Activated CD8-positive, alpha-beta memory T cell treated with anti-CD3 and anti-CD28 coated beads, Interleukin-2, amount 50 U/mL, for 1 hour (primary cell): ENCODE results near the gene STYK1.
"Not testable (repeated sequence)": the region's sequence is repeated elsewhere in the genome, so short reads cannot be mapped to it uniquely, and the experiment has no call there.

Source experiments
- DNase-seq: peaks from one replicate; pipeline ENCODE4 v3.0.0-alpha.2; 2020; ENCODE audit errors: extremely low read depth

STYK1 gene

DNA sequence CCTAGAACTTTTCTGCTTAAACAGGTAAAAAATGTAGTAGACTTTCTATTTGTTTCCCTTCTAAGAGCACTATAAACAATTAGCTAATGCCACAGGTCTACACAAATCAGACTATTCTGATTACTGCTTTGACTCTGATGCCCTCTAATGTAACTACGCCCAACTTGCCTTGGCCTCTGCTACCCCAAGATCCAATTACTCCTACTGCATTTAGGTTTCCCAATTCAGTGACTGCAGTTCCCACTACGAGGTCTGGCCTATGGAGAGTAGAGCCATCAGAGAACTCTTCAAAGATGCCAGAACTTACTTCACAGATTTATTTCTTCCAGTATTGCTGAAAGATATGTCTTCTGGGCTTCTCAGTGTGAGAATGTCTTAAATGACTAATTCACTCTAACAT lies 15.3 kb upstream of the STYK1 start:
- DNase-seq: no peak

DNA sequence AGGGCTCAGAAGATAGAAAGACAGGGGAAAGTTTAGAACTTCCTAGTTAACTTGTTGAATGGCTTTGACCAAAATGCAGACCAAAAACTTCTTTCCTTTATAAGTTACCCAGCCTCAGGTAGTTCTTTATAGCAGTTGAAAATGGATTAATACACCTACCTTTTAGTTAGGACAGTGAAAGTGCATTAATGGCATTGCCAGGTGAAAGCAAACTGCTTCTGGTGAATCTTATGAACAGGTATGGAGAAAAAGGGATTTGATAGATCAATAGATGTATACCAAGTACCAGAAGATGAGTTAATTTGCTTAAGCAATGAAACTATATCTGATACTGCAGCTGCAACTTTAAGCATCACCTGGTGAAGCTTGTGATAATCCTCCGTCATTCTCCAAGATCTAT lies 14.2 kb upstream of the STYK1 start:
- DNase-seq: no peak

DNA sequence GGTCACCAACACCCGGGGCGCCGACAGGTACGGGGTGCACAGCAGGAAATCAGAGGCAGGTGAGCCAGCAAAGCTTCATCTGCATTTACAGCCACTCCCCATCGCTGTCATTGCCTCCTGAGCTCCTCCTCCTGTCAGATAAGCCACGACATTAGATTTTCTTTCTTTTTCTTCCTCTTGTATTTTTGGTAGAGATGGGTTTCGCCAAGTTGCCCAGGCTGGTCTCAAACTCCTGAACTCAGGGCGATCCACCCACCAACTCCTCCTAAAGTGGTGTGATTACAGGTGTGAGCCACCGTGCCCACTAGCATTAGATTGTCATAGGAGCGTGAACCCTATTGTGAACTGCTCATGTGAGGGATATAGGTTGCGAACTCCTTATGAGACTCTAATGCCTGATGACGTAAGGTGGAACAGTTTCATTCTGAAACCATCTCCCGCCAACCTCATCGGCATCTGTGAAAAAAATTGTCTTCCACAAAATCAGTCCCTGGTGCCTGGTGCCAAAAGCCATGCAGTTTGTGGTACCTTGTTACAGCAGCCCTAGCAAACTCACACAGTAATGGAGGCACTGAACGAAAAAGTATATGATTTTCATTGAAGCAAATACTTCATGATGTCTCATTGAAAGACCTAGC lies 1.5 kb downstream of the STYK1 start:
- no peak for DNase-seq

DNA sequence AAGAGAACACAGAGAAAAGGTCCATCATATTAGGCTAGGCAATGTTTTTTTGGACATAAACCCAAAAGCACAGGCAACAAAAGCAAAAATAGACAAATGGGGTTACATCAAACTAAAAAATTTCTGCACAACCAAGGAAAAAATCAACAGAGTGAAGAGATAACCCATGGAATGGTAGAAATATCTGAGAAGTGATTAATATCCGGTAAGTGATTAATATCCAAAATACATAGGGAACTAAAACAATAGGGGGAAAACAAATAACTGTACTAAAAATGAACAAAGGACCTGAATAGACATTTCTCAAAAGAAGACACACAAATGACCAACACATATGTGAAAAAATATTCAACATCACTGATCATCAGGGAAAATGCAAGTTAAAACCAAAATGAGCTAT lies 4.3 kb downstream of the STYK1 start:
- no peak for DNase-seq

DNA sequence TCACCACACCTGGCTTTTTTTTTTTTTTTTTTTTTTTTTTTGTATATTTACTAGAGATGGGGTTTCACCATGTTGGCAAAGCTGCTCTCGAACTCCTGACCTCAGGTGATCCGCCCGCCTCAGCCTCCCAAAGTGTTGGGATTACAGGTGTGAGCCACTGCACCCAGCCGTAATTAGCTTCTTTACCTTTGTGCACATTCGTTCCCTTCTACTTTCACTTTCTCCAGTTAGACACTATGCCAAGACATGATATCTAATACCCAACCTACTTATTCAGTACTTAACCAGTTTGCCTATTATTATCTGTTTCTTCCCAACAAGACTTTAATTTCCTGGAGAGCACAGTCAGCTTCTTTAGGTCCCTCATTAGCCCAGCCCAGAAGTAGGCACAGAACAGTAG lies 5.3 kb downstream of the STYK1 start:
- no peak for DNase-seq

- DNase-seq: no peak
These were observed 6.3 kb downstream of the STYK1 start for GRCh38 chr12:10667581-10667980.

- DNase-seq: no peak
These were observed 9.4 kb downstream of the STYK1 start for GRCh38 chr12:10664499-10664898.

GRCh38 chr12:10663869-10664268 lies 10.0 kb downstream of the STYK1 start:
- DNase-seq: no peak

DNA sequence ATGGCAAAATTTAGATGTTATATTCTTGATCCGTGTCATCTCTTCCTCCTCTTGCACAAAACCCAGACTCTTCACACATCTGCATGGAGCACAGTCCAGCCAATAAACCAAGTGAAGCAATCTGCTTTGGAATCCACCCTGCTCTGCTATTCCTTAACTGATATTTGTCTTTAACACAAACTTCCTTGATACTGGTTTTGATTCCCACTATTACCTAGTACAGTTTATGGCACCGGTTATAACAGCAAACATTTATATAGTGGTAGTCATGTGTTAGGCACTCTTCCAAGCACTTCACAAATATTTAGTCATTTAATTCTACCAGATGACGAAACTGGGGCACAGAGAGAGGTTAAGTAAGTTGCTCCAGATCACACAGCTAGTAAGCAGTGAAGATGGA lies 12.5 kb downstream of the STYK1 start:
- DNase-seq: no peak

GRCh38 chr12:10654003-10654402 lies 19.8 kb downstream of the STYK1 start:
- no peak for DNase-seq

DNA sequence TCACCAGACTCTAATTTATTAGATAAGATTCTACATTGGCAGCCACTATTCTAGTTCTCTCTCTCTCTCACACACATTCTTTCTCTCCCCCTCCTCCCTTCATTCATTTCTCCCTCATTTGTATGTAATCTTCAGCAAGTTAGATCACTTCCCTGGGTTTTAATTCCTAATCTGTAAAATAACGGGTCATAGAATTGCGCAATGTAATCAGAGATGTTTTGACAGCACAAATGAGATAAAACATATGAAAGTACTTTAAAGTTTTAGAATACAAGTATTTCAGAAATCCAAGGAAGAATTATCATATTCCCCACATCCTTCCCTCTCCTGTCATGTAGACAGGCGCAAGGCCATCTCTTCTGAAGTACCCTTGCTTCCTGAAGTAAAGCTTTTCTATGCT lies 21.7 kb downstream of the STYK1 start:
- no peak for DNase-seq

DNA sequence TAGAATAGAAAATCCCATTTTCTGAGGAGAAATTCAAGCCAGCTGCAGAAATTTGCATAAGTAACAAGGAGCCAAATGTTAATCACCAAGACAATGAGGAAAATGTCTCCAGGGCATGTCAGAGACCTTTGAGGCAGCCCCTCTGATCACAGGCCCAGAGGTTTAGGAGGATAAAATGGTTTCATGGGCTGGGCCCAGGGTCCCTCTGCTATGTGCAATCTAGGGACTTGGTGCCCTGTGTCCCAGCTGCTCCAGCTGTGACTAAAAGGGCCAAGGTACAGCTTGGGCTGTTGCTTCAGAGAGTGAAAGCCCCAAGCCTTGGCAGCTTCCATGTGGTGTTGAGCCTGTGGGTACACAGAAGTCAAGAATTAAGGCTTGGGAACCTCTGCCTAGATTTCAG lies 27.3 kb downstream of the STYK1 start:
- not testable (repeated sequence) for DNase-seq

GRCh38 chr12:10645910-10646309 lies 27.9 kb downstream of the STYK1 start:
- no peak for DNase-seq

GRCh38 chr12:10641735-10642500 lies 31.9 kb downstream of the STYK1 start:
- DNase-seq: no peak

DNA sequence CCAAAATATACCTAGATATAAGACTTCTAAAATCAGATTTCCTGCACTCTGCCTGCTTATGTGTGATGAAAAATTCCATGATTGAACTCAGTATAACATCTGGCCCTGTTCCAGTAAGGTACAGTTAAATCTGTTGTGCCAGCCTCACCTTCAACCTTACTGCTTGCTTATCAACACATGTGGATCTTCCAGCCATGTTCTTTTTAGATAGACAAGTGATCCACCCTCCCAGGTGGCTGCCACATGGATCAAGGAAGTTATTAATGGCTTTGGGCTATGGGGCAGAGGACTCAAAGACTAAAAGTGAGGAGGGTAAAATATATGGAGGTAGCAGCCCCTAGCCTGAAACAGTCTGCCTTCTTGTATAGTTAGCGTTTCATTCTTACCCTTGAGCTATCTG lies 35.1 kb downstream of the STYK1 start:
- no peak for DNase-seq

DNA sequence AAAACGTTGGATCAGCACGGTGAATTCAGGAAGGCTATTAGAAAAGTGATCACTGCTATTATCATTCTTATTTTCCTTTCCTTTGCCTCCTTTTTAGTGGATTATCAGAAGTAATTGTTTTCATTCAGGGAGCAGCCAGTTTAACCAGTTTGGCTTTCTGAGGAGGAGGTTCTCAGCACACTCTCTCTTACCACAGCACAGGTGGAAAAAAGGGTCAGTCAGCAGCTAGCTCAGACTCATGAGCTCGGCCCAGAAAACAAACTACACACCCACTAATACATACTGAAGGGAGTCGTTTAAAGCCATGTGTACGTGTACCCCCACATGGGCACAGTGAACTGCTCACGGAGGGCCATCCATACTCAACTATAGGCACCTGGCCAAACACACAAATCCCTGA lies 37.2 kb downstream of the STYK1 start:
- no peak for DNase-seq

GRCh38 chr12:10636124-10636523 lies 37.7 kb downstream of the STYK1 start:
- no peak for DNase-seq

GRCh38 chr12:10635306-10635705 lies 38.5 kb downstream of the STYK1 start:
- DNase-seq: no peak

DNA sequence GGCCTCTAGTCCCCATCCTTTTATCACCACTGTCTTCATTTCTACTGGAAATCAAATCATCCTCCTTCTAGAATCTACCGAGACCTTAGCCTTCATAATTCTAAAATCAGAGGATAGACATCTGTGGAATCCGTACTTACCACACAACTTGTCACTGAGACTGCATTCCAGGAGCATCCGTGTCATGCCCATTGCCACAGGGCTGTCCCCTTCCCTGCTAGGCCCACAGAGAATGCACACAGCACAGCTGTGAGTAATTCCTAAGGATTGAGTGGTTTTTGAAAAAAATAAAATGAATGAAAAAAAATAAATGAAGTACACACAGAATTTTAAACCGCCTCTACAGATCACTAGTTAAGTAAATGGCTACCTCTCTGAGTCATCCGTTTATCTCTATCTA lies 39.4 kb downstream of the STYK1 start:
- no peak for DNase-seq

- DNase-seq: no peak
These were observed 40.3 kb downstream of the STYK1 start for GRCh38 chr12:10633541-10633940.

- DNase-seq: no peak
These were observed 41.6 kb downstream of the STYK1 start for GRCh38 chr12:10632226-10632625.

- DNase-seq: no peak
These were observed 49.2 kb downstream of the STYK1 start for GRCh38 chr12:10624605-10625004.

DNA sequence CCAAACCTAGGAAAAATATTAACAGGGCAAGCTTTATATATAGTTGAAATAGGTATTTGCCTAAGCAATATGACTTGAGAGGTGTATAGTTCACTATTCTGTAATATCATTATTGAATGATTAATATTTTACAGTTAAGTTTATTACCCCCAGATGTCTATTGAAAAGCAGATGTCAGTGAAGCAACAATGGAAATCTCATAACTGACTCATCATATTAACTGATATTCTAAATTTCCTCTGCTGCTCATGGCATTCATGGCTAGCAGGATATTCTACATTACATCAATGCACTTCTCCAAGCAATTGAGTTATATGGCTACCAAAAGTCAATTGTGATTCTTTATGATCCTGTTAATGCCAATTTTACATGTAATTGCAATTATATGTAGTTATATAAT lies 50.7 kb downstream of the STYK1 start:
- no peak for DNase-seq

GRCh38 chr12:10621278-10621677 lies 52.6 kb downstream of the STYK1 start:
- no peak for DNase-seq
